GM12878 (cell line): ENCODE results near the gene DNAJC27. TPM values are rescaled to one million over a fixed set of nuclear protein-coding genes. Genes with fewer than 3 reads are reported as not detected.

Experiments
- ATAC-seq: fragments of 200-7000 bp; cut with Tn5 transposase; 3 replicates; pipeline ENCODE4 v1.9.1; 2020; ENCODE audit warnings: mild to moderate bottlenecking, moderate library complexity
- BruUV-seq: library from RNA; stranded (reverse); fragments of 400-500 nt; replicated peaks from 2 replicates; lab custom pipeline; 2021; lab: Mats Ljungman, UMichigan
- CTCF ChIA-PET: fragments of 300-600 bp; sonication (Branson Sonifier 250); formaldehyde crosslinking; extraction: SDS; loops from one replicate; lab custom pipeline; 2021; ENCODE audit warnings: inconsistent platforms; lab: Yijun Ruan, JAX
- POLR2A ChIA-PET: fragments of 350-600 bp; formaldehyde crosslinking; extraction: SDS; loops from one replicate; lab custom pipeline; 2021; ENCODE audit warnings: inconsistent platforms; lab: Charles Lee
- RAD21 ChIA-PET: fragments of 300-600 bp; sonication (Branson Sonifier 250); formaldehyde crosslinking; loops from one replicate; lab custom pipeline; 2023; ENCODE audit warnings: antibody characterized with exemption; ENCODE audit not compliant: unreplicated experiment; lab: Charles Lee
- SMC1A ChIA-PET: fragments of 300-600 bp; sonication (Branson Sonifier 250); formaldehyde crosslinking; loops from one replicate; lab custom pipeline; 2023; ENCODE audit not compliant: unreplicated experiment, uncharacterized antibody; lab: Charles Lee
- DNase-seq: peaks from one replicate; pipeline ENCODE4 v3.0.0-alpha.2; 2011; ENCODE audit warnings: low read depth, low spot score
- FAIRE-seq: peaks from 3 replicates; lab custom pipeline; 2011; peaks lifted over from hg19 to GRCh38; lab: Jason Lieb, UNC
- H2AFZ ChIP-seq: 2 replicates; pipeline ENCODE4 v1.6.0; 2011; ENCODE audit warnings: low read depth, low read length, control low read depth; ENCODE audit not compliant: control insufficient read depth
- H3K27ac ChIP-seq: 2 replicates; pipeline ENCODE4 v1.5.1; 2011; ENCODE audit warnings: control low read depth; ENCODE audit not compliant: control insufficient read depth, insufficient read depth
- H3K27me3 ChIP-seq, 2 experiments: replicated peaks in 1 of 2; 2 replicates each; pipeline versions ENCODE4 v1.6.0 to v1.6.1; 2011; ENCODE audit warnings: low read length in 1 of 2; ENCODE audit not compliant: control insufficient read depth in 2 of 2, insufficient read depth in 2 of 2
- H3K36me3 ChIP-seq, 2 experiments: 2 replicates each; pipeline ENCODE4 v1.5.1; 2011; ENCODE audit warnings: low read length in 1 of 2; ENCODE audit not compliant: control insufficient read depth in 2 of 2, insufficient read depth in 2 of 2
- H3K4me1 ChIP-seq: 2 replicates; pipeline ENCODE4 v1.6.1; 2011; ENCODE audit warnings: mild to moderate bottlenecking, low read length, moderate library complexity, mixed read lengths; ENCODE audit not compliant: control insufficient read depth, insufficient read depth
- H3K4me2 ChIP-seq: 2 replicates; pipeline ENCODE4 v1.6.0; 2011; ENCODE audit warnings: control low read depth; ENCODE audit not compliant: control insufficient read depth, insufficient read depth
- H3K4me3 ChIP-seq: fragments of 200-600 bp; sonication (generic); 2 replicates; pipeline ENCODE4 v1.5.1; 2016
- H3K79me2 ChIP-seq: 2 replicates; pipeline ENCODE4 v1.6.0; 2011; ENCODE audit warnings: low read length; ENCODE audit not compliant: control insufficient read depth, insufficient read depth
- H3K9ac ChIP-seq: 2 replicates; pipeline ENCODE4 v1.8.0; 2011; ENCODE audit warnings: low read length, control low read depth, mixed read lengths; ENCODE audit not compliant: control insufficient read depth, insufficient read depth
- H3K9me3 ChIP-seq: replicated peaks from 3 replicates; pipeline ENCODE4 v1.5.1; 2011; ENCODE audit warnings: mild to moderate bottlenecking, low read length; ENCODE audit not compliant: control insufficient read depth, insufficient read depth
- H4K20me1 ChIP-seq: 2 replicates; pipeline ENCODE4 v1.6.0; 2011; ENCODE audit not compliant: control insufficient read depth, insufficient read depth
- CBX5 ChIP-seq: sonication (generic); IDR thresholded peaks from 2 replicates; pipeline ENCODE4 v1.6.1; 2016; ENCODE audit warnings: low read depth, moderate library complexity, mild to moderate bottlenecking, inconsistent platforms
- ESRRA ChIP-seq: IDR thresholded peaks from 2 replicates; pipeline ENCODE4 v1.6.1; 2012; ENCODE audit warnings: mild to moderate bottlenecking, low read length, improper control_type of control experiment
- HCFC1 ChIP-seq: fragments of 150-350 bp; IDR thresholded peaks from 2 replicates; pipeline ENCODE4 v1.6.1; 2014; ENCODE audit warnings: low read length
- MYB ChIP-seq: fragments of 150-350 bp; IDR thresholded peaks from 2 replicates; pipeline ENCODE4 v1.6.1; 2014; ENCODE audit warnings: mild to moderate bottlenecking, low read depth, low read length, borderline replicate concordance
- PBX3 ChIP-seq: IDR thresholded peaks from 2 replicates; pipeline ENCODE4 v1.6.1; 2011; ENCODE audit warnings: mild to moderate bottlenecking, low read depth, low read length, moderate library complexity; ENCODE audit not compliant: insufficient replicate concordance
- PKNOX1 ChIP-seq: fragments of 450-650 bp; IDR thresholded peaks from 2 replicates; pipeline ENCODE4 v1.6.1; 2016; ENCODE audit warnings: mild to moderate bottlenecking
- RCOR1 ChIP-seq: conservative IDR thresholded peaks from 2 replicates; pipeline ENCODE4 v1.6.1; 2012; ENCODE audit warnings: low read depth, low read length, improper control_type of control experiment
- SIN3A ChIP-seq: IDR thresholded peaks from 2 replicates; pipeline ENCODE4 v1.6.1; 2012; ENCODE audit warnings: low read depth, low read length, improper control_type of control experiment
- ZNF274 ChIP-seq: IDR thresholded peaks from one replicate; pipeline ENCODE4 v1.8.0; 2011; ENCODE audit not compliant: insufficient read length, insufficient read depth
- WGBS: methylation state at CpG from one replicate; pipeline ENCODE4 v1.1.6; 2016; ENCODE audit warnings: low lambda C conversion rate; ENCODE audit not compliant: insufficient replicate concordance, insufficient coverage; ENCODE audit errors: missing lambda C conversion rate; 5-methylcytosine and 5-hydroxymethylcytosine counted together
- in situ Hi-C: fragments of 300-500 bp; cut with MboI; formaldehyde crosslinking; loops from 9 replicates; pipeline ENCODE4 v1.14.3; 2018; ENCODE audit warnings: mixed read lengths
- intact Hi-C: fragments of 100-400 bp; cut with micrococcal nuclease; formaldehyde crosslinking; loops from one replicate; pipeline ENCODE4 v1.14.2; 2022; ENCODE audit not compliant: unreplicated experiment
- polyA plus RNA-seq, 11 experiments: library from polyadenylated mRNA; depleted of rRNA in 4 of 11; unstranded in 6 of 11; stranded (reverse) in 5 of 11; fragments of >200 nt; fragmentation: Nextera tagmentation in 4 of 11; fragmentation: Illumina TruSeq in 1 of 11; extraction: Ambion mirVana in 4 of 11; extraction: Trizol in 1 of 11; gene quantifications; 1 replicate in 1 of 11; 2 replicates in 10 of 11; pipeline versions ENCODE4 v1.2.1 to v1.2.3, GENCODE V29; 2011 to 2016; ENCODE audit warnings: inconsistent platforms in 2 of 11, missing spikeins in 2 of 11, low read depth in 1 of 11
- total RNA-seq, 4 experiments: library from RNA; depleted of rRNA in 3 of 4; stranded (reverse); fragments of >200 nt in 3 of 4; fragmentation: Illumina TruSeq in 1 of 4; extraction: Trizol in 1 of 4; gene quantifications; 2 replicates each; pipeline versions ENCODE4 v1.2.1 to v1.2.3, GENCODE V29; 2013 to 2021

The DNAJC27 gene
- total and polyA plus RNA-seq, 10 of the 15 experiments (the other 5 are each of a cell fraction or from before 2014, with no cell fraction given): 0.95 to 9.6 (median 3.7) TPM

- ChIA-PET SMC1A (interaction anchor here (1.0 kb wide), 1 partner anchor 33 kb away, joined by 3 read pairs; no protein-coding TSS in a partner anchor), POLR2A (no interaction called here), RAD21 (no interaction called here), CTCF (no interaction called here)
- no peaks in the 10 kb centered on the region for H3K27me3 ChIP-seq
- H4K20me1 ChIP-seq: peaks cover 4% of the 10 kb centered on the region; the same call in 1 of the 2 replicates
- peaks cover 30% of the 10 kb centered on the region for H3K79me2 ChIP-seq
- H3K4me3 ChIP-seq: no peak overlapping the region
- H3K27ac ChIP-seq: no peak overlapping the region
- H3K4me1 ChIP-seq: peaks cover 12% of the 10 kb centered on the region
- H3K9me3 ChIP-seq: peaks cover 4% of the 10 kb centered on the region; the same call in 2 of the 3 replicates
- no peak overlapping the region; the same call in 1 of the 2 replicates for H3K4me2 ChIP-seq
- TF ChIP-seq SIN3A (no peak), PBX3 (no peak)
- in situ Hi-C loops (no loop called here), intact Hi-C loops (no loop called here)
- H3K36me3 ChIP-seq: peaks cover 1 to 6% of the 10 kb centered on the region in 2 experiments; a peak in 3 of 4 replicates
- BruUV-seq: no TSS peak
- H2AFZ ChIP-seq: no peak overlapping the region
- no peak for FAIRE-seq
- no peak overlapping the region for H3K9ac ChIP-seq
- WGBS: 84% methylated on average over 10 of the region's 10 CpGs
- DNase-seq: no peak
- no peak for ATAC-seq
Measured at GRCh38 chr2:24912986-24913385, 58.8 kb downstream of the DNAJC27 start.

- Histone ChIP-seq H3K4me2 (no peak overlapping the region), H2AFZ (no peak overlapping the region), H4K20me1 (no peaks in the 10 kb centered on the region; the same call in 1 of the 2 replicates), H3K4me3 (no peak overlapping the region), H3K36me3 (peaks cover 1 to 6% of the 10 kb centered on the region in 2 experiments; a peak in 2 of 4 replicates), H3K9me3 (peaks cover 4% of the 10 kb centered on the region; the same call in 2 of the 3 replicates), H3K27ac (no peak overlapping the region), H3K9ac (no peak overlapping the region), H3K27me3 (no peaks in the 10 kb centered on the region), H3K79me2 (peaks cover 25% of the 10 kb centered on the region), H3K4me1 (peaks cover 7% of the 10 kb centered on the region)
- in situ Hi-C loops (no loop called here), intact Hi-C loops (no loop called here)
- FAIRE-seq (no peak), DNase-seq (no peak), ATAC-seq (no peak)
- CTCF ChIA-PET: no interaction called here
- WGBS: 84% methylated on average over 6 of the region's 7 CpGs
- POLR2A ChIA-PET: no interaction called here
- TF ChIP-seq CBX5 (no peak), MYB (no peak), HCFC1 (no peak), PKNOX1 (no peak), ESRRA (no peak), ZNF274 (no peak), RCOR1 (no peak)
- RAD21 ChIA-PET: no interaction called here
- SMC1A ChIA-PET: interaction anchor here (1.0 kb wide), 1 partner anchor 33 kb away, joined by 3 read pairs; no protein-coding TSS in a partner anchor
- BruUV-seq: no TSS peak
Measured at GRCh38 chr2:24912523-24912922, 59.2 kb downstream of the DNAJC27 start.
